Stimulated activated memory B cell treated with anti-CD40 and anti-IgM and Interleukin-4, amounts not matched to agents 10 μg/mL and 1 μg/mL and 100 μg/mL, for 72 hours (primary cell): Measurements from ENCODE around the gene ARHGEF11.

Source experiments
- ATAC-seq: fragments of 150-1000 bp; cut with Tn5 transposase; 2 replicates; pipeline ENCODE4 v1.10.0; 2021
- H3K27ac Mint-ChIP-seq: one replicate; pipeline ENCODE4 v1.8.0; 2022; ENCODE audit warnings: mild to moderate bottlenecking, mixed read lengths
- H3K27me3 Mint-ChIP-seq: one replicate; pipeline ENCODE4 v1.8.0; 2022; ENCODE audit warnings: mixed read lengths
- H3K36me3 Mint-ChIP-seq: one replicate; pipeline ENCODE4 v1.8.0; 2022; ENCODE audit warnings: mixed read lengths
- H3K4me1 Mint-ChIP-seq: one replicate; pipeline ENCODE4 v1.8.0; 2022; ENCODE audit warnings: mixed read lengths
- H3K4me3 Mint-ChIP-seq: one replicate; pipeline ENCODE4 v1.8.0; 2022; ENCODE audit warnings: mild to moderate bottlenecking, moderate library complexity, mixed read lengths
- H3K9me3 Mint-ChIP-seq: one replicate; pipeline ENCODE4 v1.8.0; 2022; ENCODE audit warnings: mixed read lengths

ARHGEF11 gene

GRCh38 chr1:156999596-157000320 lies 45.8 kb downstream of the ARHGEF11 start:
- Mint-ChIP-seq H3K4me3 (no peak overlapping the region), H3K27me3 (peaks cover 41% of the 10 kb centered on the region), H3K9me3 (no peaks in the 10 kb centered on the region), H3K4me1 (no peaks in the 10 kb centered on the region), H3K27ac (no peak overlapping the region), H3K36me3 (no peaks in the 10 kb centered on the region)
- ATAC-seq: no peak

- H3K4me1 Mint-ChIP-seq: no peaks in the 10 kb centered on the region
- no peak overlapping the region for H3K27ac Mint-ChIP-seq
- H3K27me3 Mint-ChIP-seq: peaks cover 40% of the 10 kb centered on the region
- H3K9me3 Mint-ChIP-seq: no peaks in the 10 kb centered on the region
- ATAC-seq: no peak
- no peaks in the 10 kb centered on the region for H3K36me3 Mint-ChIP-seq
- H3K4me3 Mint-ChIP-seq: no peak overlapping the region
Observed at GRCh38 chr1:156998840-156999500, 46.6 kb downstream of the ARHGEF11 start.

- no peak overlapping the region for H3K27ac Mint-ChIP-seq
- H3K36me3 Mint-ChIP-seq: no peaks in the 10 kb centered on the region
- peaks cover 40% of the 10 kb centered on the region for H3K27me3 Mint-ChIP-seq
- no peaks in the 10 kb centered on the region for H3K9me3 Mint-ChIP-seq
- no peaks in the 10 kb centered on the region for H3K4me1 Mint-ChIP-seq
- no peak for ATAC-seq
- no peak overlapping the region for H3K4me3 Mint-ChIP-seq
Observed at GRCh38 chr1:156998301-156998700, 47.2 kb downstream of the ARHGEF11 start.

GRCh38 chr1:156995412-156995811 lies 50.1 kb downstream of the ARHGEF11 start:
- H3K4me1 Mint-ChIP-seq: no peaks in the 10 kb centered on the region

GRCh38 chr1:156994277-156994676 lies 51.3 kb downstream of the ARHGEF11 start:
- no peak overlapping the region for H3K27ac Mint-ChIP-seq
- H3K9me3 Mint-ChIP-seq: no peaks in the 10 kb centered on the region
- H3K36me3 Mint-ChIP-seq: no peaks in the 10 kb centered on the region
- no peak overlapping the region for H3K4me3 Mint-ChIP-seq
- H3K27me3 Mint-ChIP-seq: peaks cover 40% of the 10 kb centered on the region
- no peaks in the 10 kb centered on the region for H3K4me1 Mint-ChIP-seq
- ATAC-seq: no peak

More at GRCh38 chr1:156995412-156995811, 50.1 kb downstream of the ARHGEF11 start:
- peaks cover 40% of the 10 kb centered on the region for H3K27me3 Mint-ChIP-seq
- no peak for ATAC-seq
- H3K4me3 Mint-ChIP-seq: no peak overlapping the region
- H3K27ac Mint-ChIP-seq: no peak overlapping the region
- H3K9me3 Mint-ChIP-seq: no peaks in the 10 kb centered on the region
- no peaks in the 10 kb centered on the region for H3K36me3 Mint-ChIP-seq

GRCh38 chr1:156993426-156994147 lies 52.0 kb downstream of the ARHGEF11 start:
- Mint-ChIP-seq H3K27me3 (peaks cover 34% of the 10 kb centered on the region), H3K9me3 (no peaks in the 10 kb centered on the region), H3K27ac (no peak overlapping the region), H3K4me3 (no peak overlapping the region), H3K36me3 (no peaks in the 10 kb centered on the region), H3K4me1 (no peaks in the 10 kb centered on the region)
- no peak for ATAC-seq

GRCh38 chr1:156992215-156992614 lies 53.3 kb downstream of the ARHGEF11 start:
- ATAC-seq: no peak
- no peak overlapping the region for H3K27ac Mint-ChIP-seq
- H3K4me1 Mint-ChIP-seq: no peaks in the 10 kb centered on the region
- H3K9me3 Mint-ChIP-seq: no peaks in the 10 kb centered on the region
- H3K36me3 Mint-ChIP-seq: no peaks in the 10 kb centered on the region
- H3K4me3 Mint-ChIP-seq: no peak overlapping the region
- H3K27me3 Mint-ChIP-seq: peaks cover 21% of the 10 kb centered on the region

- no peak for ATAC-seq
- no peak overlapping the region for H3K27ac Mint-ChIP-seq
- H3K4me1 Mint-ChIP-seq: no peaks in the 10 kb centered on the region
- no peaks in the 10 kb centered on the region for H3K36me3 Mint-ChIP-seq
- H3K9me3 Mint-ChIP-seq: no peaks in the 10 kb centered on the region
- no peak overlapping the region for H3K4me3 Mint-ChIP-seq
- peaks cover 31% of the 10 kb centered on the region for H3K27me3 Mint-ChIP-seq
Observed at GRCh38 chr1:156987715-156988114, 57.8 kb downstream of the ARHGEF11 start.

GRCh38 chr1:156980551-156980950 lies 65.0 kb downstream of the ARHGEF11 start:
- H3K27ac Mint-ChIP-seq: no peak overlapping the region
- no peaks in the 10 kb centered on the region for H3K36me3 Mint-ChIP-seq
- no peak for ATAC-seq
- peaks cover 53% of the 10 kb centered on the region for H3K27me3 Mint-ChIP-seq
- H3K9me3 Mint-ChIP-seq: no peaks in the 10 kb centered on the region
- H3K4me3 Mint-ChIP-seq: no peak overlapping the region
- H3K4me1 Mint-ChIP-seq: no peaks in the 10 kb centered on the region

GRCh38 chr1:156975084-156975483 lies 70.5 kb downstream of the ARHGEF11 start:
- no peaks in the 10 kb centered on the region for H3K36me3 Mint-ChIP-seq
- H3K4me1 Mint-ChIP-seq: no peaks in the 10 kb centered on the region
- H3K4me3 Mint-ChIP-seq: no peak overlapping the region
- peaks cover 46% of the 10 kb centered on the region for H3K27me3 Mint-ChIP-seq
- ATAC-seq: no peak
- no peak overlapping the region for H3K27ac Mint-ChIP-seq
- H3K9me3 Mint-ChIP-seq: no peaks in the 10 kb centered on the region

GRCh38 chr1:156973417-156973816 lies 72.1 kb downstream of the ARHGEF11 start:
- no peaks in the 10 kb centered on the region for H3K36me3 Mint-ChIP-seq
- no peaks in the 10 kb centered on the region for H3K9me3 Mint-ChIP-seq
- H3K27me3 Mint-ChIP-seq: peaks cover 45% of the 10 kb centered on the region
- no peak for ATAC-seq
- H3K4me1 Mint-ChIP-seq: no peaks in the 10 kb centered on the region
- no peak overlapping the region for H3K27ac Mint-ChIP-seq
- no peak overlapping the region for H3K4me3 Mint-ChIP-seq

GRCh38 chr1:156970017-156970416 lies 75.5 kb downstream of the ARHGEF11 start:
- no peaks in the 10 kb centered on the region for H3K4me1 Mint-ChIP-seq

GRCh38 chr1:156969496-156969895 lies 76.0 kb downstream of the ARHGEF11 start:
- no peak for ATAC-seq
- H3K27ac Mint-ChIP-seq: no peak overlapping the region
- no peaks in the 10 kb centered on the region for H3K9me3 Mint-ChIP-seq
- H3K4me1 Mint-ChIP-seq: peaks cover 2% of the 10 kb centered on the region
- no peak overlapping the region for H3K4me3 Mint-ChIP-seq
- H3K27me3 Mint-ChIP-seq: peaks cover 42% of the 10 kb centered on the region
- H3K36me3 Mint-ChIP-seq: no peaks in the 10 kb centered on the region

More at GRCh38 chr1:156970017-156970416, 75.5 kb downstream of the ARHGEF11 start:
- no peak overlapping the region for H3K4me3 Mint-ChIP-seq
- no peaks in the 10 kb centered on the region for H3K9me3 Mint-ChIP-seq
- no peak overlapping the region for H3K27ac Mint-ChIP-seq
- ATAC-seq: no peak
- no peaks in the 10 kb centered on the region for H3K36me3 Mint-ChIP-seq
- H3K27me3 Mint-ChIP-seq: peaks cover 42% of the 10 kb centered on the region

GRCh38 chr1:156964441-156964840 lies 81.1 kb downstream of the ARHGEF11 start:
- Mint-ChIP-seq H3K36me3 (peaks cover 5% of the 10 kb centered on the region), H3K4me3 (no peak overlapping the region), H3K4me1 (peaks cover 18% of the 10 kb centered on the region)

GRCh38 chr1:156963621-156964020 lies 81.9 kb downstream of the ARHGEF11 start:
- ATAC-seq: peak; percentile 34
- peak overlapping the region; percentile 22 for H3K4me3 Mint-ChIP-seq
- peak overlapping the region; percentile 58 for H3K27ac Mint-ChIP-seq
- peaks cover 11% of the 10 kb centered on the region for H3K27me3 Mint-ChIP-seq
- no peaks in the 10 kb centered on the region for H3K9me3 Mint-ChIP-seq
- H3K4me1 Mint-ChIP-seq: peaks cover 18% of the 10 kb centered on the region
- H3K36me3 Mint-ChIP-seq: peaks cover 5% of the 10 kb centered on the region

More at GRCh38 chr1:156964441-156964840, 81.1 kb downstream of the ARHGEF11 start:
- H3K27ac Mint-ChIP-seq: peak overlapping the region; percentile 58
- H3K27me3 Mint-ChIP-seq: peaks cover 19% of the 10 kb centered on the region
- H3K9me3 Mint-ChIP-seq: no peaks in the 10 kb centered on the region
- ATAC-seq: no peak
